Measurements from ENCODE around the gene NAB2. TPM values are rescaled to one million over a fixed set of nuclear protein-coding genes. Genes with fewer than 3 reads are reported as not detected.

NAB2 gene
- total and polyA plus RNA-seq, 9 of the 15 experiments (the other 6 are each of a cell fraction or from before 2014, with no cell fraction given): 0.45 to 40.9 (median 20.4) TPM

DNA sequence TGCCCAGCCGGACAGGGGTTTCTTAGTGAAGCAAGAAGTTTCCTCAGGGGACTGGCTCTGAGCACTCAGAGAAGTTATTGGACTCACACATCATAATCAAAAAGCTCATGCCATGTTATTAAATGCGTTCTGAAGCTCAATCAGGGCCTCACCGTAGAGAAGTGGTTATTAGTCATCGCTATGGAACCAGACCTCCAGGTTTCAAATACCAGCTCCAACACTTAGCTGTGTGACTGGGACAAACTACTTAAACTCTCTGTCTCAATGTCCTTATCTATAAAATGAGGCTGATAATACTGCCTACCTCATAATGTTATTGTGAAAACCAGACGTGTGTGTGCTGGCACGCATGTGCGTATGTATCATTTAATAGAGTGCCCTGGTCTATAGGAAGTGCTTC is 14.9 kb downstream of the NAB2 start:
- Histone ChIP-seq H3K27me3 (ENCODE audit: control insufficient read depth in 2 of 2, insufficient read depth in 2 of 2, low read length in 2 of 2) (no peaks in the 10 kb centered on the region), H3K4me3 (no peak overlapping the region), H4K20me1 (replicated peaks; ENCODE audit: control insufficient read depth, insufficient read depth, low read length) (no peaks in the 10 kb centered on the region), H3K4me2 (ENCODE audit: insufficient read depth, low read length) (no peak overlapping the region), H3K9me1 (ENCODE audit: control insufficient read depth, insufficient read depth, low read length) (no peaks in the 10 kb centered on the region), H3K4me1 (replicated peaks in 1 of 2; ENCODE audit: control insufficient read depth in 2 of 2, insufficient read depth in 2 of 2, low read length in 2 of 2) (peaks cover 24 to 62% of the 10 kb centered on the region in 2 experiments), H3K36me3 (ENCODE audit: control insufficient read depth, insufficient read depth, low read length) (peaks cover 43% of the 10 kb centered on the region), H3K27ac (ENCODE audit: extremely low read depth, low read depth, low read length) (no peak overlapping the region; the same call in 1 of the 3 replicates), H3K9me3 (replicated peaks; ENCODE audit: control insufficient read depth, insufficient read depth, low read depth, low read length) (no peaks in the 10 kb centered on the region), H2AFZ (ENCODE audit: low read depth, low read length) (no peak overlapping the region), H3K79me2 (ENCODE audit: control insufficient read depth, insufficient read depth, low read length) (no peaks in the 10 kb centered on the region), H3K9ac (ENCODE audit: insufficient read depth in 1 of 2, low read depth in 2 of 2, low read length in 2 of 2) (peak overlapping the region in 1 of 2 experiments; percentile 78; a peak in 2 of 4 replicates)
- no TSS peak for BruUV-seq (replicated peaks)
- ATAC-seq: no peak
- DNase-seq (ENCODE audit: extremely low read depth in 1 of 4, low spot score in 3 of 4): no peak
- intact Hi-C loops (cut with micrococcal nuclease) (no loop called here), in situ Hi-C loops (cut with MboI) (no loop called here)
- FAIRE-seq: no peak
- ChIA-PET CTCF (ENCODE audit: low intra/inter-chr PET ratio) (no interaction called here), POLR2A (interaction anchor here (1.5 to 1.9 kb wide), 2 partner anchors 23 to 26 kb away, joined by 4 to 7 read pairs; partner anchors contain the start of gene NEMP1)
- TF ChIP-seq HEY1 (CRISPR knock-in tag; IDR thresholded peaks at IDR 0.05; ENCODE audit: borderline replicate concordance) (no peak), MAFG (tag; conservative IDR thresholded peaks at IDR 0.05) (no peak), BDP1 (IDR thresholded peaks at IDR 0.05; ENCODE audit: insufficient read depth, insufficient read length) (no peak), RBM34 (IDR thresholded peaks at IDR 0.05; ENCODE audit: borderline replicate concordance, insufficient read depth, low read length) (no peak), KAT2B (IDR thresholded peaks at IDR 0.05; ENCODE audit: low read depth, low read length) (no peak), MEIS2 (IDR thresholded peaks at IDR 0.05; ENCODE audit: partially characterized antibody) (no peak), ZNF232 (CRISPR knock-in tag; IDR thresholded peaks at IDR 0.05) (no peak), RUNX1 (IDR thresholded peaks at IDR 0.05; ENCODE audit: low read depth) (no peak), ZBTB8A (IDR thresholded peaks at IDR 0.05; ENCODE audit: partially characterized antibody) (no peak), CREBBP (IDR thresholded peaks at IDR 0.05; ENCODE audit: low read depth, low read length) (no peak), ZKSCAN8 (CRISPR knock-in tag; IDR thresholded peaks at IDR 0.05) (no peak), ZBTB7A (IDR thresholded peaks at IDR 0.05; ENCODE audit: borderline replicate concordance, control insufficient read depth, low read depth, low read length) (no peak), FOXA1 (IDR thresholded peaks at IDR 0.05; ENCODE audit: borderline replicate concordance) (no peak), FOS (IDR thresholded peaks at IDR 0.05; ENCODE audit: extremely low read depth, insufficient read length) (no peak)
- TF ChIP-seq, protein P1, sequence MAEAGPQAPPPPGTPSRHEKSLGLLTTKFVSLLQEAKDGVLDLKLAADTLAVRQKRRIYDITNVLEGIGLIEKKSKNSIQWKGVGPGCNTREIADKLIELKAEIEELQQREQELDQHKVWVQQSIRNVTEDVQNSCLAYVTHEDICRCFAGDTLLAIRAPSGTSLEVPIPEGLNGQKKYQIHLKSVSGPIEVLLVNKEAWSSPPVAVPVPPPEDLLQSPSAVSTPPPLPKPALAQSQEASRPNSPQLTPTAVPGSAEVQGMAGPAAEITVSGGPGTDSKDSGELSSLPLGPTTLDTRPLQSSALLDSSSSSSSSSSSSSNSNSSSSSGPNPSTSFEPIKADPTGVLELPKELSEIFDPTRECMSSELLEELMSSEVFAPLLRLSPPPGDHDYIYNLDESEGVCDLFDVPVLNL (CRISPR knock-in tag; IDR thresholded peaks at IDR 0.05; ENCODE audit: low read depth): no peak
- TF ChIP-seq, protein P2, sequence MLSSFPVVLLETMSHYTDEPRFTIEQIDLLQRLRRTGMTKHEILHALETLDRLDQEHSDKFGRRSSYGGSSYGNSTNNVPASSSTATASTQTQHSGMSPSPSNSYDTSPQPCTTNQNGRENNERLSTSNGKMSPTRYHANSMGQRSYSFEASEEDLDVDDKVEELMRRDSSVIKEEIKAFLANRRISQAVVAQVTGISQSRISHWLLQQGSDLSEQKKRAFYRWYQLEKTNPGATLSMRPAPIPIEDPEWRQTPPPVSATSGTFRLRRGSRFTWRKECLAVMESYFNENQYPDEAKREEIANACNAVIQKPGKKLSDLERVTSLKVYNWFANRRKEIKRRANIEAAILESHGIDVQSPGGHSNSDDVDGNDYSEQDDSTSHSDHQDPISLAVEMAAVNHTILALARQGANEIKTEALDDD (IDR thresholded peaks at IDR 0.05): no peak
- TF ChIP-seq, protein P3, sequence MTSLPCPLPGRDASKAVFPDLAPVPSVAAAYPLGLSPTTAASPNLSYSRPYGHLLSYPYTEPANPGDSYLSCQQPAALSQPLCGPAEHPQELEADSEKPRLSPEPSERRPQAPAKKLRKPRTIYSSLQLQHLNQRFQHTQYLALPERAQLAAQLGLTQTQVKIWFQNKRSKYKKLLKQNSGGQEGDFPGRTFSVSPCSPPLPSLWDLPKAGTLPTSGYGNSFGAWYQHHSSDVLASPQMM (CRISPR knock-in tag; IDR thresholded peaks at IDR 0.05): no peak
- TF ChIP-seq, protein P4, sequence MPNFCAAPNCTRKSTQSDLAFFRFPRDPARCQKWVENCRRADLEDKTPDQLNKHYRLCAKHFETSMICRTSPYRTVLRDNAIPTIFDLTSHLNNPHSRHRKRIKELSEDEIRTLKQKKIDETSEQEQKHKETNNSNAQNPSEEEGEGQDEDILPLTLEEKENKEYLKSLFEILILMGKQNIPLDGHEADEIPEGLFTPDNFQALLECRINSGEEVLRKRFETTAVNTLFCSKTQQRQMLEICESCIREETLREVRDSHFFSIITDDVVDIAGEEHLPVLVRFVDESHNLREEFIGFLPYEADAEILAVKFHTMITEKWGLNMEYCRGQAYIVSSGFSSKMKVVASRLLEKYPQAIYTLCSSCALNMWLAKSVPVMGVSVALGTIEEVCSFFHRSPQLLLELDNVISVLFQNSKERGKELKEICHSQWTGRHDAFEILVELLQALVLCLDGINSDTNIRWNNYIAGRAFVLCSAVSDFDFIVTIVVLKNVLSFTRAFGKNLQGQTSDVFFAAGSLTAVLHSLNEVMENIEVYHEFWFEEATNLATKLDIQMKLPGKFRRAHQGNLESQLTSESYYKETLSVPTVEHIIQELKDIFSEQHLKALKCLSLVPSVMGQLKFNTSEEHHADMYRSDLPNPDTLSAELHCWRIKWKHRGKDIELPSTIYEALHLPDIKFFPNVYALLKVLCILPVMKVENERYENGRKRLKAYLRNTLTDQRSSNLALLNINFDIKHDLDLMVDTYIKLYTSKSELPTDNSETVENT (CRISPR knock-in tag; IDR thresholded peaks at IDR 0.05): no peak
- 73% methylated on average over 7 of the region's 7 CpGs for WGBS (ENCODE audit: insufficient coverage, low coverage, missing lambda C conversion rate)

Data from K562 (cell line).